Endothelial cell of umbilical vein (primary cell): ENCODE results near the gene OLA1. TPM values are rescaled to one million over a fixed set of nuclear protein-coding genes. Genes with fewer than 3 reads are reported as not detected.

Experiments used
- BruUV-seq: library from RNA; stranded (reverse); fragments of 400-500 nt; replicated peaks from 2 replicates; lab custom pipeline; 2021; lab: Mats Ljungman, UMichigan
- CTCF ChIA-PET: fragments of 300-600, 350-600 bp; sonication (Branson Sonifier 250); formaldehyde crosslinking; loops from one replicate; lab custom pipeline; 2021; ENCODE audit warnings: antibody characterized with exemption, inconsistent platforms; lab: Charles Lee
- POLR2A ChIA-PET: fragments of 300-600, 350-600 bp; sonication (Branson Sonifier 250); formaldehyde crosslinking; loops from one replicate; lab custom pipeline; 2021; ENCODE audit warnings: antibody characterized with exemption, inconsistent platforms; lab: Charles Lee
- DNase-seq: peaks from one replicate; pipeline ENCODE4 v3.0.0-alpha.2; 2011; ENCODE audit warnings: low read depth, low spot score
- FAIRE-seq: peaks from 2 replicates; lab custom pipeline; 2011; peaks lifted over from hg19 to GRCh38; lab: Jason Lieb, UNC
- H2AFZ ChIP-seq: 2 replicates; pipeline ENCODE4 v1.6.0; 2012; ENCODE audit warnings: low read depth, low read length, control low read depth, inconsistent platforms
- H3K27ac ChIP-seq: 2 replicates; pipeline ENCODE4 v1.5.1; 2011; ENCODE audit warnings: low read depth, mild to moderate bottlenecking, control low read depth, low read length, moderate library complexity; ENCODE audit not compliant: insufficient read depth
- H3K27me3 ChIP-seq, 2 experiments: 2 replicates each; pipeline versions ENCODE4 v1.6.0 to v1.6.1; 2011; ENCODE audit warnings: low read length in 2 of 2, mixed read lengths in 1 of 2; ENCODE audit not compliant: control insufficient read depth in 2 of 2, insufficient read depth in 2 of 2
- H3K36me3 ChIP-seq, 2 experiments: 2 replicates in 1 of 2; 3 replicates in 1 of 2; pipeline ENCODE4 v1.5.1; 2011; ENCODE audit warnings: low read length in 2 of 2, mild to moderate bottlenecking in 1 of 2, moderate library complexity in 1 of 2; ENCODE audit not compliant: control insufficient read depth in 2 of 2, insufficient read depth in 2 of 2; ENCODE audit errors: extremely low read depth in 1 of 2
- H3K4me1 ChIP-seq: 3 replicates; pipeline ENCODE4 v1.5.1; 2011; ENCODE audit warnings: mild to moderate bottlenecking, low read length; ENCODE audit not compliant: control insufficient read depth, insufficient read depth; ENCODE audit errors: extremely low read depth
- H3K4me2 ChIP-seq: 2 replicates; pipeline ENCODE4 v1.6.1; 2011; ENCODE audit warnings: low read length, control low read depth, mixed read lengths; ENCODE audit not compliant: insufficient read depth
- H3K4me3 ChIP-seq, 3 experiments: fragments of 200-600 bp in 1 of 3; sonication (generic), shearing (Covaris generic) in 1 of 3; replicated peaks in 1 of 3; 2 replicates each; pipeline ENCODE4 v1.5.1; 2011 to 2016; ENCODE audit warnings: control low read depth in 3 of 3, low read length in 3 of 3, mild to moderate bottlenecking in 2 of 3, inconsistent platforms in 1 of 3, low read depth in 1 of 3, moderate library complexity in 1 of 3; ENCODE audit not compliant: insufficient read depth in 1 of 3
- H3K79me2 ChIP-seq: 2 replicates; pipeline ENCODE4 v1.6.0; 2012; ENCODE audit warnings: low read length, inconsistent platforms; ENCODE audit not compliant: control insufficient read depth, insufficient read depth
- H3K9ac ChIP-seq: replicated peaks from 2 replicates; pipeline ENCODE3; 2011; ENCODE audit warnings: low read length, control low read depth; ENCODE audit not compliant: insufficient read depth; ENCODE audit errors: extremely low read depth
- H3K9me1 ChIP-seq: replicated peaks from 3 replicates; pipeline ENCODE4 v1.6.0; 2011; ENCODE audit warnings: mild to moderate bottlenecking, low read length; ENCODE audit not compliant: control insufficient read depth, insufficient read depth; ENCODE audit errors: extremely low read depth
- H3K9me3 ChIP-seq: replicated peaks from 2 replicates; pipeline ENCODE4 v1.5.1; 2012; ENCODE audit warnings: low read length, inconsistent platforms; ENCODE audit not compliant: control insufficient read depth, insufficient read depth
- H4K20me1 ChIP-seq: replicated peaks from 2 replicates; pipeline ENCODE3; 2011; ENCODE audit warnings: mild to moderate bottlenecking, low read length; ENCODE audit not compliant: control insufficient read depth, insufficient read depth; ENCODE audit errors: extremely low read depth
- EZH2 ChIP-seq: IDR thresholded peaks from 2 replicates; pipeline ENCODE4 v1.6.1; 2012; ENCODE audit warnings: borderline replicate concordance, low read depth, mild to moderate bottlenecking, moderate library complexity, low read length, inconsistent platforms; ENCODE audit not compliant: severe bottlenecking
- FOS ChIP-seq: IDR thresholded peaks from 2 replicates; pipeline ENCODE4 v1.6.1; 2011; ENCODE audit warnings: mild to moderate bottlenecking, low read length, moderate library complexity, borderline replicate concordance; ENCODE audit not compliant: insufficient read depth
- GATA2 ChIP-seq: IDR thresholded peaks from 2 replicates; pipeline ENCODE4 v1.7.0; 2011; ENCODE audit warnings: low read depth, mild to moderate bottlenecking, moderate library complexity, mixed read lengths, low read length; ENCODE audit not compliant: insufficient read length, insufficient read depth
- JUN ChIP-seq: IDR thresholded peaks from 2 replicates; pipeline ENCODE4 v1.6.1; 2011; ENCODE audit warnings: borderline replicate concordance, low read depth; ENCODE audit not compliant: insufficient read length, insufficient read depth
- MYC ChIP-seq: IDR thresholded peaks from one replicate; pipeline ENCODE4 v1.6.1; 2011; ENCODE audit warnings: mild to moderate bottlenecking, low read depth, low read length
- POLR2A ChIP-seq: IDR thresholded peaks from 2 replicates; pipeline ENCODE4 v1.6.1; 2012; ENCODE audit warnings: low read depth, mild to moderate bottlenecking, control low read depth, low read length
- POLR2AphosphoS5 ChIP-seq: IDR thresholded peaks from 2 replicates; pipeline ENCODE4 v1.6.1; 2012; ENCODE audit warnings: low read depth, mild to moderate bottlenecking, control low read depth, low read length, moderate library complexity; ENCODE audit not compliant: insufficient read depth
- dilution Hi-C: fragments of 300-500 bp; cut with MboI; formaldehyde crosslinking; loops from one replicate; pipeline ENCODE4 v1.15.0; 2019; ENCODE audit warnings: low sequenced_read_pairs; ENCODE audit not compliant: extremely low pct_ligation_motif_present
- intact Hi-C: fragments of 100-400 bp; cut with micrococcal nuclease; formaldehyde crosslinking; loops from one replicate; pipeline ENCODE4 v1.10.0; 2022
- polyA plus RNA-seq, 4 experiments: library from polyadenylated mRNA; depleted of rRNA in 3 of 4; stranded (reverse) in 3 of 4; unstranded in 1 of 4; fragments of >200 nt; gene quantifications; 2 replicates each; pipeline versions ENCODE4 v1.2.1 to v1.2.3, GENCODE V29; 2011 to 2012; ENCODE audit warnings: missing spikeins in 1 of 4
- total RNA-seq: library from RNA; stranded (reverse); gene quantifications from 2 replicates; pipeline ENCODE4 v1.2.3, GENCODE V29; 2021
- TF ChIP-seq, protein P1 (sequence below): IDR thresholded peaks from 2 replicates; pipeline ENCODE4 v1.6.1; 2011; ENCODE audit not compliant: insufficient read depth, insufficient read length
- TF ChIP-seq, protein P2 (sequence below), 2 donors: IDR thresholded peaks; 1 replicate in 1 of 2; 2 replicates in 1 of 2; pipeline ENCODE4 v1.5.1; 2011; ENCODE audit warnings: low read length in 2 of 2, mild to moderate bottlenecking in 2 of 2, moderate library complexity in 2 of 2, control low read depth in 1 of 2, inconsistent platforms in 1 of 2, low read depth in 1 of 2; ENCODE audit not compliant: insufficient read depth in 1 of 2; ENCODE audit errors: extremely low read depth in 1 of 2

OLA1 gene
- total and polyA plus RNA-seq, 2 donors (not counting 3 experiments of a cell fraction or from before 2014, with no cell fraction given) = 30.6 to 93.9 TPM

DNA sequence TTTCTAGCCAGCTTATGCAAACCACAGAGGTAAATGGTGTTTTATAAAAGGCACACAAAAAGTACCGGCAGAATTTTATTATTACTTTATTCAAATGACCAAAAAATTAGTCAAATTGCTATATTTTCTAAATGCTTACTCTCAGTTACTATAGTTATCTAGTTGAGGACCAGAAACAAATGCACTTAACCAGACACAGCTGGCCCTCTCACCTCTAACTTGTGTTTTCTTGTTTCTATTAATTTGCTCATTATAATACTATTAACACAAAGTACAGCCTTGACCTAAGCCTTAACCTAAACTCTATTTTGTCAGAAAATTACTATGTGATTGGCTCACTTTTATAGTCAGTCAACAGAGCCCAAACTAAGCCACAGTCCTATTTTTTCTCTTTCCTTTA, 26.2 kb downstream of the OLA1 start:
- TSS peak; percentile 7 for BruUV-seq
- Histone ChIP-seq H2AFZ (no peak overlapping the region), H3K4me2 (no peak overlapping the region), H3K27ac (no peak overlapping the region), H3K9ac (no peak overlapping the region), H4K20me1 (no peaks in the 10 kb centered on the region), H3K9me1 (peaks cover 2% of the 10 kb centered on the region), H3K9me3 (no peaks in the 10 kb centered on the region), H3K27me3 (no peaks in the 10 kb centered on the region), H3K4me3 (no peak overlapping the region), H3K4me1 (no peaks in the 10 kb centered on the region), H3K79me2 (peaks cover 31% of the 10 kb centered on the region), H3K36me3 (no peaks in the 10 kb centered on the region)
- TF ChIP-seq EZH2 (no peak), MYC (no peak), FOS (no peak), POLR2A (no peak), GATA2 (no peak), POLR2AphosphoS5 (no peak), JUN (no peak)
- TF ChIP-seq, protein P1, sequence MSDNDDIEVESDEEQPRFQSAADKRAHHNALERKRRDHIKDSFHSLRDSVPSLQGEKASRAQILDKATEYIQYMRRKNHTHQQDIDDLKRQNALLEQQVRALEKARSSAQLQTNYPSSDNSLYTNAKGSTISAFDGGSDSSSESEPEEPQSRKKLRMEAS = no peak
- POLR2A ChIA-PET = no interaction called here
- FAIRE-seq (no peak), DNase-seq (no peak)
- dilution Hi-C loops (no loop called here), intact Hi-C loops (no loop called here)
- CTCF ChIA-PET = no interaction called here

DNA sequence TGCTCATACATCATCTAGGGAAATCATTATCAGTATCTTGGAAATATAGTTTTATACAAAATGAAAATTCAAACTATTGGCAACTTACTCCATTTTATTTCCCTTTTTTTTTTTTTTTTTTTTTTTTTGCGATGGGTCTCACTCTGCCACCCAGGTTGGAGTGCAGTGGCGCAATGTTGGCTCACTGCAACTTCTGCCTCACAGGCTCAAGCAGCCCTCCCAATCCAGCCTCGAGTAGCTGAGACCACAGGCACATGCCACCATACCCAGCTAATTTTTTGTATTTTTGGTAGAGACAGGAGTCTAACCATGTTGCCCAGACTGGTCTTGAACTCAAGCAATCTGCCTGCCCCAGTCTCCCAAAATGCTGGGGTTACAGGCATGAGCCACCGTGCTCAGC, 29.0 kb downstream of the OLA1 start:
- FAIRE-seq (no peak), DNase-seq (no peak)
- Histone ChIP-seq H3K27me3 (no peaks in the 10 kb centered on the region), H4K20me1 (no peaks in the 10 kb centered on the region), H3K4me3 (no peak overlapping the region), H3K27ac (no peak overlapping the region), H3K4me1 (no peaks in the 10 kb centered on the region), H2AFZ (no peak overlapping the region), H3K9ac (no peak overlapping the region), H3K36me3 (no peaks in the 10 kb centered on the region), H3K9me3 (no peaks in the 10 kb centered on the region), H3K4me2 (no peak overlapping the region), H3K79me2 (peaks cover 34% of the 10 kb centered on the region), H3K9me1 (peaks cover 2% of the 10 kb centered on the region)
- intact Hi-C loops (no loop called here), dilution Hi-C loops (no loop called here)
- no TSS peak for BruUV-seq
- POLR2A ChIA-PET = interaction anchor here (0.7 kb wide), 1 partner anchor 8 kb away, joined by 6 read pairs; no protein-coding TSS in a partner anchor
- TF ChIP-seq, protein P2, sequence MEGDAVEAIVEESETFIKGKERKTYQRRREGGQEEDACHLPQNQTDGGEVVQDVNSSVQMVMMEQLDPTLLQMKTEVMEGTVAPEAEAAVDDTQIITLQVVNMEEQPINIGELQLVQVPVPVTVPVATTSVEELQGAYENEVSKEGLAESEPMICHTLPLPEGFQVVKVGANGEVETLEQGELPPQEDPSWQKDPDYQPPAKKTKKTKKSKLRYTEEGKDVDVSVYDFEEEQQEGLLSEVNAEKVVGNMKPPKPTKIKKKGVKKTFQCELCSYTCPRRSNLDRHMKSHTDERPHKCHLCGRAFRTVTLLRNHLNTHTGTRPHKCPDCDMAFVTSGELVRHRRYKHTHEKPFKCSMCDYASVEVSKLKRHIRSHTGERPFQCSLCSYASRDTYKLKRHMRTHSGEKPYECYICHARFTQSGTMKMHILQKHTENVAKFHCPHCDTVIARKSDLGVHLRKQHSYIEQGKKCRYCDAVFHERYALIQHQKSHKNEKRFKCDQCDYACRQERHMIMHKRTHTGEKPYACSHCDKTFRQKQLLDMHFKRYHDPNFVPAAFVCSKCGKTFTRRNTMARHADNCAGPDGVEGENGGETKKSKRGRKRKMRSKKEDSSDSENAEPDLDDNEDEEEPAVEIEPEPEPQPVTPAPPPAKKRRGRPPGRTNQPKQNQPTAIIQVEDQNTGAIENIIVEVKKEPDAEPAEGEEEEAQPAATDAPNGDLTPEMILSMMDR (IDR thresholded peaks at IDR 0.05; ENCODE audit: extremely low read depth in 1 of 2, insufficient read depth in 1 of 2, low read depth in 1 of 2, low read length in 2 of 2) = no peak
- no peak for TF ChIP-seq MYC
- TF ChIP-seq JUN = no peak
- TF ChIP-seq FOS = no peak
- TF ChIP-seq GATA2 = no peak
- CTCF ChIA-PET = interaction anchor here (1.1 kb wide), 1 partner anchor 18 kb away, joined by 3 read pairs; no protein-coding TSS in a partner anchor
